IgD-negative memory B cell (primary cell): ENCODE results near the gene ZMAT3. TPM values are rescaled to one million over a fixed set of nuclear protein-coding genes. Genes with fewer than 3 reads are reported as not detected.

Experiments
- H3K27ac Mint-ChIP-seq, 3 donors: one replicate each; pipeline ENCODE4 v1.8.0; 2020 to 2022; ENCODE audit warnings: mild to moderate bottlenecking in 3 of 3, mixed read lengths in 3 of 3, moderate library complexity in 1 of 3
- H3K27me3 Mint-ChIP-seq: one replicate; pipeline ENCODE4 v1.8.0; 2021; ENCODE audit warnings: mixed read lengths
- H3K36me3 Mint-ChIP-seq: one replicate; pipeline ENCODE4 v1.8.0; 2020; ENCODE audit warnings: mild to moderate bottlenecking, mixed read lengths
- H3K4me1 Mint-ChIP-seq, 3 donors: one replicate each; pipeline ENCODE4 v1.8.0; 2020 to 2022; ENCODE audit warnings: mixed read lengths in 3 of 3, mild to moderate bottlenecking in 1 of 3
- H3K4me3 Mint-ChIP-seq, 4 donors: one replicate each; pipeline ENCODE4 v1.8.0; 2020 to 2022; ENCODE audit warnings: mild to moderate bottlenecking in 4 of 4, mixed read lengths in 4 of 4, moderate library complexity in 3 of 4
- H3K9me3 Mint-ChIP-seq, 3 donors: one replicate each; pipeline ENCODE4 v1.8.0; 2020 to 2021; ENCODE audit warnings: mixed read lengths in 3 of 3, mild to moderate bottlenecking in 1 of 3
- polyA plus RNA-seq: library from polyadenylated mRNA; unstranded; fragments of 300-500 nt; fragmentation: Illumina TruSeq; gene quantifications from one replicate; pipeline ENCODE4 v1.2.3, GENCODE V29; 2021

ZMAT3 gene
- polyA plus RNA-seq, 1 donor from 2014 or later, result 9.2 TPM

DNA sequence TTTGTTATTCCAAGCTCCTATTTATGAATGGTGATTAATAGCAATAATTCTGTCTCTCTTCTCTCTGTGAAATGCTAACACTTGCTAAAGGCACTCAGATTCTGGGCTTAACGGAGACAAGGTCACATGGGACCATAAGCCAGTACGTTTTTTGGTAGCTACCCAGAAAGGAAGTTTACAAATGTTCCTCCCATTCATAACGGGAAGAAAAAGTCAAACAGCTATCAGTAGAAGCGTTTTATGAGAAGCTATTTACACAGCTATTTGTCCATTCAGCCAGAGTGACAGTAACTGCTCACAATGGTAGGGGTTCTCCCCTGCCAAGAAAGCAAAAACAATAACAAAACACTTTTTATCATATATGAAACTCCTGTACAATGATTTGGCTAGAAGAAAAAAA, 51.5 kb downstream of the ZMAT3 start:
- peaks cover 28 to 40% (median 32%) of the 10 kb centered on the region in 3 donors for H3K4me1 Mint-ChIP-seq
- H3K4me3 Mint-ChIP-seq, result no peak overlapping the region
- H3K9me3 Mint-ChIP-seq, result no peaks in the 10 kb centered on the region
- H3K27me3 Mint-ChIP-seq, result no peaks in the 10 kb centered on the region
- H3K36me3 Mint-ChIP-seq, result peaks cover 6% of the 10 kb centered on the region
- H3K27ac Mint-ChIP-seq, result peak overlapping the region; percentile 23 to 65 (median 25)

DNA sequence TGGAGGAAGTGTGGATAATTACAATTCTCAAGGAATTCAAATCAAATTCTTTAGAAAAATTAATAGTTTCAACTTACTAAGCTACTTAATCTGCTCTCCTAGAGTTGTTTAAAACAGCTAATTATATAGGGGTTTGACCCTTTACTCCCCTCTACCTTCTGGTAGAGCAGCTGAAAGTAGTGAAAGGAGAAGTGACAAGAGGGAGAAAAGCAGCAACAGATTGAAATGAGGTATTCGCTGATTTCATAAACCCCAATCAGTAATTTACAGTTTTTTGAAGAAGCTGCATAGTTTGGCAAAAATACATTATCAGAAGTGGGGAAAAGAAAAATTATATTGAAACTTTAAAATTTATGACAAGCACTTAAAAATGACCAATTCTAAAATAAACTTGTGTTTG, 52.8 kb downstream of the ZMAT3 start:
- Mint-ChIP-seq H3K4me3 (no peak overlapping the region), H3K27ac (peak overlapping the region in 1 of 3 donors; percentile 46), H3K4me1 (peaks cover 28 to 41% (median 32%) of the 10 kb centered on the region in 3 donors), H3K27me3 (no peaks in the 10 kb centered on the region), H3K36me3 (peaks cover 4% of the 10 kb centered on the region), H3K9me3 (no peaks in the 10 kb centered on the region)

DNA sequence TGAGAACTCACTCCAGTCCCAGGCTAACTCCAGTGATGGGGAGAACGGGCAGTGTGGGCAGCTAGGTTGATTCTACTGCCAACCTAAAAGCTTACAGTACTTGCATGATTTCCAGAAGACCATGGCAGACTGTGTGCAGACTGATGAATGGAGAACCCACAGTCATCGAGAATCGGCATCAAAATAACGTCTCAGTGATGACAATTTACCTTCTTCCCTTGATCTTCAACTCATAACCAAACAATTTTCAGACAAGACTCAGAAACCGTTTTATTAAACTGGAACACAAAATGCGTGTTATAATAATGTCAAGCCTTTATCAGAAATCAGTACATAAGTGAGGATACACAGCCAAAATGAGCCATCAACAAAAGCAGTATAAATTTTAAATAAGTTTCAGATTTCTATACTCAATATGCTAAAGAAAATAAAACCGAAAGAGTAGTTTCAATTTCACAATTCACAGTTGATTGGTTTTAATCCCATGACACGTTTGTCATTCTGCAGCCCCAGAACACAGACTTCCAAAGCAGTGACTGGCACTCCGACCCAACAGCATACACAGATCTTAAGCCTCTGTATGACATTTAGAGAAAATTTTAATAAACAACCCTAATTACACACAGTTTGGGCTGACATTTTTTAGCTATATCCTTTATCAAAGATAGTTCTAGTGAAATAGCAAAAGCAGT, 54.5 kb downstream of the ZMAT3 start:
- Mint-ChIP-seq H3K4me1 (peaks cover 37 to 51% (median 40%) of the 10 kb centered on the region in 3 donors), H3K36me3 (peaks cover 4% of the 10 kb centered on the region), H3K27ac (peak overlapping the region; percentile 67 to 91 (median 86)), H3K9me3 (no peaks in the 10 kb centered on the region), H3K27me3 (no peaks in the 10 kb centered on the region), H3K4me3 (peak overlapping the region; percentile 76 to 96 (median 86))

DNA sequence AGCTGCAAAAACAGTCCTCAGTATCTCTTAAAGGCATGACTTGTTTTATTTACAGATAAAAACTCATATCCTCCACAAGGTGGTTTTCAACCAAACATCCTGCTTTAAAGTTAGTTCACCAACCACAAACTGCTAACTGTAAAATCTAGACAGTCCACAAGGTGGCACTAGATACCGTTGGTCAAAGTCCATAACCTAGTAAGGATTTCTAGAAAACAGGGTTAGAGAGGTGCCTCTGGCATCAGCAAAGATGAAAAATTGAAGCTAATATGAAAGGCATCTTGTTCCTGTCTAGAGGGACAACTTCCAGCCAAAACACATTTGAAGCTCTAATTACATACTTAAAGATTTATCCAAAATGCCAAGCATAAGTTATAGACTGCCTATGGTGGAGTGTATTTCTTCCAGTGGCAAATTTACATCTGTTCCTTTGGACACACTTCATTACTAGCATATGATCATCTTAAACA, 56.0 kb downstream of the ZMAT3 start:
- Mint-ChIP-seq H3K27me3 (no peaks in the 10 kb centered on the region), H3K4me1 (peaks cover 38 to 46% (median 43%) of the 10 kb centered on the region in 3 donors), H3K4me3 (peak overlapping the region in 2 of 4 donors; percentile 38 to 41)

DNA sequence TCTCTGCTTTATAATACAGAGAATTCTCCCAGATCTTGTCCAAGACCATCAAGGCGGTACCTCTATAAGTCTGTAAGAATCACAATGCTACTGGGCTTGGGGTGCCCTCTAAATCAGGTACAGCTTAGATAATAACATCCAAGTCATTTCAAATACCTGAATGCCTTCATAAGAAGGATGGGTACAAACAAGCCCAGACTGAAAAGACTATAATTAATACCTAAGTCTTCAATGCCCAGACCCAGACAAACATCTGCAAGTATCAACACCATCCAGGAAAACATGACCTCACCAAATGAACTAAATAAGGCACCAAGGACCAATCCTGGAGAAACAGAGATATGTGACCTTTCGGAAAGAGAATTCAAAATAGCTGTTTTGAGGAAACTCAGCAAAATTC, 65.9 kb downstream of the ZMAT3 start:
- peaks cover 0 to 5% (median 0%) of the 10 kb centered on the region in 3 donors for H3K4me1 Mint-ChIP-seq
- H3K4me3 Mint-ChIP-seq, result no peak overlapping the region
- peaks cover 0 to 2% (median 0%) of the 10 kb centered on the region in 3 donors for H3K9me3 Mint-ChIP-seq
- no peaks in the 10 kb centered on the region for H3K27me3 Mint-ChIP-seq
- no peak overlapping the region for H3K27ac Mint-ChIP-seq
- H3K36me3 Mint-ChIP-seq, result peaks cover 4% of the 10 kb centered on the region

More for the DNA sequence above, 56.0 kb downstream of the ZMAT3 start:
- Mint-ChIP-seq H3K36me3 (peaks cover 6% of the 10 kb centered on the region), H3K27ac (peak overlapping the region in 2 of 3 donors; percentile 59 to 90), H3K9me3 (no peaks in the 10 kb centered on the region)

DNA sequence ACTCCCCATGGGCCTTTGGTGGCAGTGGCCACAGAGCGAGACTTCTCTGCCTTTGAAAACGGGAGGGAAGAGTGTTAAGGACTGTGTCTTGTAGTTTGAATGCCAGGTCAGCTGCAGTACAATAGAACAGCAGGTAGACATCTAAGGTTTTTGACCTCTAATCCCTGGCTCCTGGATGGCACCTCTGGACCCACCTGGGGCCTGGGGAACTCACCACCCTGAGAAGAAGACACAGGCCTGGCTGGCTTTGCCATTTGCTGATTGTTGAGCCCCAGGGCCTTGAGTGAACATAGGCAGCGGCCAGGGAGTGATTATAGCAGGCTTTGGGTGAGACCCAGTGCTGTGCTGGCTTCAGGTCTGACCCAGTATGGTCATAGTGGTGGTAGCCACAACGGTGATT, 66.4 kb downstream of the ZMAT3 start:
- H3K27me3 Mint-ChIP-seq, result no peaks in the 10 kb centered on the region
- no peak overlapping the region for H3K4me3 Mint-ChIP-seq
- peaks cover 0 to 5% (median 0%) of the 10 kb centered on the region in 3 donors for H3K4me1 Mint-ChIP-seq
- peaks cover 4% of the 10 kb centered on the region for H3K36me3 Mint-ChIP-seq
- no peak overlapping the region for H3K27ac Mint-ChIP-seq
- peaks cover 0 to 2% (median 0%) of the 10 kb centered on the region in 3 donors for H3K9me3 Mint-ChIP-seq

DNA sequence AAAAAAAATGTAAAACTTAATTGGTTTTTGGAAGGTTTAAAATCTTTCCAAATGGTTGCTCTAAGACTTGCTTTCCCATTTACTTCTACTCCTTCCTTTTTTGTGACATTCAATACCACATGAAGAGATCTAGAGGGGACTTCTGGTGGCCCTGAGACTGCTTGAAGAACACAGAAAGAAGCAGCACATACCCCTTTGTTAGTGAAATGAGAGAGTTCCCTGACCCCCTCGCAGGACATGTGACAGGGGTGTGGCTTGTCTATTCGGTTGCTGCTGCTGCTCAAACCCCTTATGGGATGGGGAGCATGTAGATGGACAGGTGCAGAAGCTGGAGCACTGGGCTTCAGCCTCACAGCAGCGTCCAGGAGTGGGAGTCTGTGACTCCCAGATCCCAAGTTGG, 71.0 kb downstream of the ZMAT3 start:
- Mint-ChIP-seq H3K27me3 (no peaks in the 10 kb centered on the region), H3K4me1 (no peaks in the 10 kb centered on the region), H3K36me3 (peaks cover 4% of the 10 kb centered on the region), H3K4me3 (no peak overlapping the region), H3K27ac (no peak overlapping the region), H3K9me3 (peaks cover 0 to 2% (median 0%) of the 10 kb centered on the region in 3 donors)

DNA sequence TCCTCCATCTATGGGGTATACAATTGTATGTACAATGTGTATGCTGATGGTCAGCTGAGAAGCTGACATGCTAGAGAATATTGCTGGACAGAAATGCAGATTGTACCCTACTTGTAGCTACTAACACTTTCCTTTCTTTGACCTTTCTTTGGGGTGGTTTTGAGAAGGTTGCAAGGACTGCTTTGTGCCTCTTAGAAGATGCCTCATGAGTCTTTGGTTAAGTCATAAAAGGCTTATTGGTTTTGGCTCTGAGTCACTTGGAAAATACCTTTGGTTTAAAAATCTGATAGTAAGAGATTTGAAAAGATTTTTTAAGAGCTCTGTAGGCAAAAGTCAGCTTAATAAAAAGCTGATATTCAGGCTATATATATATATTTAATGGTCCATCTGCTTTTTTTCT, 71.5 kb downstream of the ZMAT3 start:
- Mint-ChIP-seq H3K4me3 (no peak overlapping the region), H3K27me3 (no peaks in the 10 kb centered on the region), H3K36me3 (peaks cover 4% of the 10 kb centered on the region), H3K27ac (no peak overlapping the region), H3K4me1 (no peaks in the 10 kb centered on the region), H3K9me3 (peaks cover 0 to 2% (median 0%) of the 10 kb centered on the region in 3 donors)

DNA sequence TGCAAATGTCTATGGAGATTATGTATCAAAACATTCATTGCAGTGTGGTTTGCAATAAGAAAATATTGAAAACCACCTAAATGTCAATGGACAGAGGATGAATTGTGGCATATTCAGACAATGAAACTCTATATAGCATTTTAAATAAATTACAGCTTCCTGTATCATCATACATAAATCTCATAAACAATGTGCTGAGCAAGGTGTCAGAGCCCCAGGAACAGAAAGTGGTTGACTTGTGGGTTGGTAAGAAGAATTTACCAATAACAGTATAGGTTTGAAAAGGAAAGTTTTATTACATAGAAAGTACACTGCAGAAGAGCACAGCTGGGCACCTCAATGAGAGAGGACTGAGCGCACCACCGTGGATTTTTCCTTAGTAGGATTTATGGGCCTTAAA, 75.2 kb downstream of the ZMAT3 start:
- H3K4me1 Mint-ChIP-seq, result no peaks in the 10 kb centered on the region
- H3K9me3 Mint-ChIP-seq, result peaks cover 1 to 6% (median 2%) of the 10 kb centered on the region in 3 donors
- no peaks in the 10 kb centered on the region for H3K27me3 Mint-ChIP-seq
- no peak overlapping the region for H3K27ac Mint-ChIP-seq
- no peak overlapping the region for H3K4me3 Mint-ChIP-seq
- peaks cover 8% of the 10 kb centered on the region for H3K36me3 Mint-ChIP-seq

DNA sequence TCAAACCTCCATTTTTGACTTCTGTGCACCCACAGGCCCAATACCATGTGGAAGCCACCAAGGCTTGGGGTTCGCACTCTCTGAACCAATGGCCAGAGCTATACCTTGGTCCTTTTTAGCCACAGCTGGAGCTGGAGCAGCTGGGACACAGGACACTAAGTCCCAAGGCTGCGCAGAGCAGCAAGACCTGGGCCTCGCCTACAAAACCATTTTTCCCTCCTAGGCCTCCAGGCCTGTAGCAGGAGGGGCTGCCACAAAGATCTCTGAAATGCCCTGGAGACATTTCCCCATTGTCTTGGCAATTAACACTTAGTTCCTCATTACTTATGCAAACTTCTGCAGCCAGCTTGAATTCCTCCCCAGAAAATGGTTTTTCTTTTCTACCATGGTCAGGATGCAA, 81.3 kb downstream of the ZMAT3 start:
- Mint-ChIP-seq H3K27me3 (no peaks in the 10 kb centered on the region), H3K4me1 (no peaks in the 10 kb centered on the region), H3K4me3 (peak overlapping the region in 1 of 4 donors; percentile 82), H3K27ac (no peak overlapping the region), H3K36me3 (peaks cover 20% of the 10 kb centered on the region), H3K9me3 (peaks cover 11 to 31% (median 20%) of the 10 kb centered on the region in 3 donors)

DNA sequence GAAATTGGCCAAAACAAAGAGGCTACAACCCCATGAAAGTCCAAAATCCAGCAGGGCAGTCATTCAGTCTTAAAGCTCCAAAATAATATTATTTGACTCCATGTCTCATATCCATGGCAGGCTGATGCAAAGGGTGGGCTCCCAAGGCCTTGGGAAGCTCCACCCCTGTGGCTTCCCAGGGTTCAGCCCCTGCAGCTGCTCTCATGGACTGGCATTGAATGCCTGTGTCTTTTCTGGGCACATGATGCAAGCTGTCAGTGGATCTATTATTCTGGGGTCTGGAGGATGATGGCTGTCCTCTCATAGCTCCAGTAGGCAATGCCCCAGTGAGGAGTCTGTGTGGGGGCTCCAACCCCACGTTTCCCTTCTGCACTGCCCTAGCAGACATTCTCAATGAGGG, 81.8 kb downstream of the ZMAT3 start:
- H3K36me3 Mint-ChIP-seq, result peaks cover 20% of the 10 kb centered on the region
- H3K9me3 Mint-ChIP-seq, result peaks cover 11 to 31% (median 20%) of the 10 kb centered on the region in 3 donors
- H3K4me1 Mint-ChIP-seq, result no peaks in the 10 kb centered on the region

DNA sequence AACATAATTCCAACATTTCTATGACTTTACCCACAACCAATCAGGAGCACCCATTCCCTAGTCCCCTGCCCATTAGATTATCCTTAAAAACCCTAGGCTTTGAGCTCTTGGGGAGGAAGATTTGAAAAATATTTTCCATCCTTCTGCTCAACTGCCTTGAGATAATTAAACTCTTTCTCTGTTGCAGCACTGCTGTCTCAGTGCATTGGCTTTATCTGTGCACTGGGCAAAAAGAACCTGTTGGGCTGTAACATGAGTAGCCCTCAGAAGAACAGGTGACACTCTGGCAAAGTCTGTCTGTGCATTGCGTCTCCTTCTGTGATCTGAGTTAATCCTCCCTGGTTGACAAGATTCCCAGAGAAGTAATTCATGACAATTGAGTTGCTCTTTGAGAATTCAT, 83.9 kb downstream of the ZMAT3 start:
- Mint-ChIP-seq H3K9me3 (peaks cover 11 to 31% (median 27%) of the 10 kb centered on the region in 3 donors), H3K27me3 (no peaks in the 10 kb centered on the region)

More for the DNA sequence above, 81.8 kb downstream of the ZMAT3 start:
- no peak overlapping the region for H3K4me3 Mint-ChIP-seq
- no peak overlapping the region for H3K27ac Mint-ChIP-seq
- H3K27me3 Mint-ChIP-seq, result no peaks in the 10 kb centered on the region

DNA sequence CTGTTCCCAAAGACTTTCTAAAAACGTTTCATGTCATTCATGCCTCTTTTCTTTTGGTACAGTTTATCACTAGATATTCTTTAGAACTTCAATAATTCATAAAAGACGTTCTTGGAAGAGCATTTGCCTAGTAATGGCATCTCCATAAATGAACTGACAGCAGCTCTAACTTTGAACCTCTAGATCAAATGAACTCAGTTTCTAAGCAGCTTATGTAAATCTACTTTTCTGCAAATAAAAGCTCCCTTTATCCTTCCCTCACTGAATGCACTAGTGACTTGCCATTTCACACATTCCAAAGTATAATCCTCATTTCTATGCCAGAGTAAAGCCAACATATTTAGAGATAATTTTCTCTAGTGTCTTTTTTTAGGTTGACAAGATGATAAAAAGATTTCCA, 85.2 kb downstream of the ZMAT3 start:
- Mint-ChIP-seq H3K36me3 (peaks cover 19% of the 10 kb centered on the region), H3K4me1 (peaks cover 0 to 4% (median 4%) of the 10 kb centered on the region in 3 donors), H3K4me3 (no peak overlapping the region), H3K27me3 (no peaks in the 10 kb centered on the region), H3K9me3 (peaks cover 10 to 27% (median 26%) of the 10 kb centered on the region in 3 donors), H3K27ac (no peak overlapping the region)

More for the DNA sequence above, 83.9 kb downstream of the ZMAT3 start:
- Mint-ChIP-seq H3K27ac (no peak overlapping the region), H3K4me3 (no peak overlapping the region), H3K36me3 (peaks cover 19% of the 10 kb centered on the region), H3K4me1 (no peaks in the 10 kb centered on the region)

DNA sequence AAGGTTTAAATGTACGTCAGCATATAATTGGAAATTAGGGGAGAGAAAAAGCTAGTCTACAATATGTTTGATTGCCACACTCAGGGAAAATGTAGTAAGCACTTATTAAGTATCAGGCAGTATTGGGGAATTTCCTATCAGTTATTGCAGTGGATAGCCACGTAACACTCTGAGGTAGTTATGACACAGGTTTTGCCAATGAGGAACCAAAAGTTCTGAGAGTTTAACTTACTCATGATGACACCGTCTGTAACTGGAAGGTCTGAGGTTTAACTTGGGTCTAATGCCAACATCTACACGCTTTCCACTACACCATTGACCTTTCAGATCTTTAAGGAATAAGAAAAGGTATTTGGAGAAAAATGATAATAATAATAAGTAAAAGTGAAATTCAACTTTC, 89.5 kb downstream of the ZMAT3 start:
- Mint-ChIP-seq H3K4me3 (no peak overlapping the region), H3K27me3 (no peaks in the 10 kb centered on the region), H3K4me1 (peaks cover 0 to 4% (median 4%) of the 10 kb centered on the region in 3 donors), H3K36me3 (peaks cover 10% of the 10 kb centered on the region), H3K9me3 (peaks cover 5 to 13% (median 7%) of the 10 kb centered on the region in 3 donors), H3K27ac (no peak overlapping the region)

DNA sequence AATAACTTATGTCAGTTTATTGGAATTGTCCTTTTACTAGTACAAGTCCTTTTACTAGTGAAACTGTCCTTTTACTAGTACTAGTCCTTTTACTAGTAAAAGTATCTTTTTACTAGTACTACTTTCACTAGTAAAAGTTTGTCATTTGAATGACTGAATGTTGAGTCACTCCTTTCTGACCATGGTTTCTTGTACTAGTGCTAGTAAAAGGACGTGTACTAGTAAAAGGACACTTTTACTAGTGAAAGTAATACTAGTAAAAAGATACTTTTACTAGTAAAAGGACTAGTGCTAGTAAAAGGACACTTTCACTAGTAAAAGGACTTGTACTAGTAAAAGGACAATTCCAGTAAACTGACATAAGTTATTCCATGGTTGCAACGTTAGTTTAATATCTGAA, 96.3 kb downstream of the ZMAT3 start:
- no peaks in the 10 kb centered on the region for H3K27me3 Mint-ChIP-seq
- H3K4me1 Mint-ChIP-seq, result peaks cover 0 to under 1% (median 0%) of the 10 kb centered on the region in 3 donors
- H3K27ac Mint-ChIP-seq, result no peak overlapping the region
- H3K36me3 Mint-ChIP-seq, result peaks cover 9% of the 10 kb centered on the region
- H3K9me3 Mint-ChIP-seq, result peaks cover 0 to 10% (median 7%) of the 10 kb centered on the region in 3 donors
- no peak overlapping the region for H3K4me3 Mint-ChIP-seq

DNA sequence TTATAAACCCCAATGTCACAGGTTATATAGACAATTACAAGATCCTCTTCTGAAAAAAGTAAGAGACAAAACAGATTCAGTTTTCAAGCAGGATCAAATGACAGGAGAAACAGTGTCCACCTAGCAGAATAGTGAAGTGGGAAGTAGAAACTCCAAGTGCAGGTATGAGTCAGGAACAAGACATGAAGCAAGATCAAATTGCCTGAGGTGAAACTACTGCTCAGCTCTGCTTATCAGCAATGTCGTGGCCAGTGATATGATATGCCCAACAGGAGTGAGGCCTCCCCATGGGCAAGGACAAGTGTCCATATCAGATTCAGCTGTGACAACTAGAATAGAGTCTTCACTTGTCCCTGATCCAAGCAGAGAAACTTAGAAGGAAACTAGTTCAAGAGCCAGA, 100.0 kb downstream of the ZMAT3 start:
- H3K4me1 Mint-ChIP-seq, result peaks cover 30 to 33% (median 31%) of the 10 kb centered on the region in 3 donors
- no peak overlapping the region for H3K27ac Mint-ChIP-seq
- peaks cover 7% of the 10 kb centered on the region for H3K36me3 Mint-ChIP-seq
- no peak overlapping the region for H3K4me3 Mint-ChIP-seq
- H3K9me3 Mint-ChIP-seq, result peaks cover 0 to 8% (median 7%) of the 10 kb centered on the region in 3 donors
- H3K27me3 Mint-ChIP-seq, result no peaks in the 10 kb centered on the region
